HCT116 (cell line): Measurements from ENCODE around the gene KPNA1. TPM values are rescaled to one million over a fixed set of nuclear protein-coding genes. Genes with fewer than 3 reads are reported as not detected.

Source experiments
- ATAC-seq: fragments of 200-7000 bp; cut with Tn5 transposase; 2 replicates; pipeline ENCODE4 v1.9.1; 2020; ENCODE audit warnings: mild to moderate bottlenecking, moderate library complexity
- BruUV-seq: library from RNA; stranded (reverse); fragments of 400-500 nt; replicated peaks from 2 replicates; lab custom pipeline; 2021; lab: Mats Ljungman, UMichigan
- CTCF ChIA-PET: fragments of 300-600 bp; sonication (Branson Sonifier 250); formaldehyde crosslinking; loops from one replicate; lab custom pipeline; 2021; ENCODE audit warnings: antibody characterized with exemption; lab: Charles Lee
- POLR2A ChIA-PET: fragments of 300-600, 350-600 bp; sonication (Branson Sonifier 250); formaldehyde crosslinking; loops from one replicate; lab custom pipeline; 2021; ENCODE audit warnings: antibody characterized with exemption; lab: Charles Lee
- RAD21 ChIA-PET, 2 experiments: fragments of 300-600 bp; sonication (Branson Sonifier 250); formaldehyde crosslinking; loops; one replicate each; lab custom pipeline; 2023; ENCODE audit warnings: low total read pairs in 2 of 2; ENCODE audit not compliant: uncharacterized antibody in 2 of 2, unreplicated experiment in 2 of 2, low non-redundant PET in 1 of 2; lab: Charles Lee
- DNase-seq: peaks from one replicate; pipeline ENCODE4 v3.0.0-alpha.2; 2010; ENCODE audit warnings: low read depth, low spot score
- H2AFZ ChIP-seq: fragments of 200-600 bp; shearing (Covaris generic), sonication (generic); 2 replicates; pipeline ENCODE4 v1.6.1; 2017; ENCODE audit warnings: low read depth, mixed run types, mixed read lengths, antibody characterized with exemption, low read length; ENCODE audit not compliant: poor library complexity, severe bottlenecking
- H3K27ac ChIP-seq: 2 replicates; pipeline ENCODE4 v1.5.1; 2012; ENCODE audit warnings: low read depth, low read length
- H3K27me3 ChIP-seq: fragments of 200-600 bp; sonication (generic); 2 replicates; pipeline ENCODE4 v1.6.1; 2016; ENCODE audit warnings: mixed run types, low read length, mixed read lengths; ENCODE audit not compliant: insufficient read depth
- H3K36me3 ChIP-seq, 2 experiments: fragments of 200-500 bp in 1 of 2; fragments of 200-600 bp in 1 of 2; sonication (Bioruptor generic) in 1 of 2; sonication (generic) in 1 of 2; 2 replicates each; pipeline versions ENCODE4 v1.5.1 to v1.6.1; 2014 to 2016; ENCODE audit warnings: low read length in 2 of 2, inconsistent platforms in 1 of 2, mixed read lengths in 1 of 2, mixed run types in 1 of 2; ENCODE audit not compliant: insufficient read depth in 2 of 2, control insufficient read depth in 1 of 2
- H3K4me1 ChIP-seq, 2 experiments: fragments of 200-600 bp in 1 of 2; sonication (generic) in 1 of 2; 2 replicates each; pipeline versions ENCODE4 v1.5.1 to v1.6.1; 2012 to 2017; ENCODE audit warnings: low read length in 2 of 2, inconsistent platforms in 1 of 2, mild to moderate bottlenecking in 1 of 2, mixed read lengths in 1 of 2, mixed run types in 1 of 2, moderate library complexity in 1 of 2; ENCODE audit not compliant: insufficient read depth in 2 of 2, control insufficient read depth in 1 of 2
- H3K4me2 ChIP-seq: fragments of 200-600 bp; sonication (generic); 2 replicates; pipeline ENCODE4 v1.6.1; 2017; ENCODE audit warnings: mixed run types, low read length, mixed read lengths
- H3K4me3 ChIP-seq, 2 experiments: fragments of 200-600 bp in 1 of 2; sonication (generic) in 1 of 2; replicated peaks in 1 of 2; 2 replicates each; pipeline ENCODE4 v1.5.1; 2011 to 2016; ENCODE audit warnings: low read length in 2 of 2, control low read depth in 1 of 2, low read depth in 1 of 2, mild to moderate bottlenecking in 1 of 2, mixed read lengths in 1 of 2, mixed run types in 1 of 2
- H3K79me2 ChIP-seq: fragments of 200-600 bp; sonication (generic); 2 replicates; pipeline ENCODE4 v1.6.1; 2017; ENCODE audit warnings: mild to moderate bottlenecking, mixed run types, low read length, moderate library complexity, mixed read lengths; ENCODE audit not compliant: insufficient read depth
- H3K9ac ChIP-seq: fragments of 200-600 bp; sonication (generic); 2 replicates; pipeline ENCODE4 v1.6.1; 2016; ENCODE audit warnings: low read length, mixed read lengths
- H3K9me2 ChIP-seq: fragments of 200-600 bp; sonication (generic), shearing (Covaris generic); 2 replicates; pipeline ENCODE4 v1.6.1; 2017; ENCODE audit warnings: mixed run types, mild to moderate bottlenecking, moderate library complexity; ENCODE audit not compliant: insufficient read depth
- H3K9me3 ChIP-seq, 2 experiments: fragments of 200-500 bp in 1 of 2; fragments of 200-600 bp in 1 of 2; sonication (Bioruptor generic) in 1 of 2; sonication (generic) in 1 of 2; 2 replicates each; pipeline ENCODE4 v1.6.1; 2014 to 2017; ENCODE audit warnings: low read length in 2 of 2, mixed read lengths in 2 of 2, inconsistent platforms in 1 of 2, low read depth in 1 of 2, mild to moderate bottlenecking in 1 of 2, mixed run types in 1 of 2, moderate library complexity in 1 of 2; ENCODE audit not compliant: control insufficient read depth in 1 of 2, insufficient read depth in 1 of 2
- H4K20me1 ChIP-seq: fragments of 200-600 bp; sonication (generic), shearing (Covaris generic); 2 replicates; pipeline ENCODE4 v1.6.1; 2017; ENCODE audit warnings: mixed run types, mild to moderate bottlenecking, moderate library complexity; ENCODE audit not compliant: insufficient read depth
- CBX3 ChIP-seq: IDR thresholded peaks from 2 replicates; pipeline ENCODE4 v1.6.1; 2012; ENCODE audit warnings: low read depth
- CEBPB ChIP-seq: IDR thresholded peaks from 2 replicates; pipeline ENCODE4 v1.6.1; 2012; ENCODE audit warnings: low read depth
- ELF1 ChIP-seq: IDR thresholded peaks from 2 replicates; pipeline ENCODE4 v1.6.1; 2012; ENCODE audit warnings: low read depth, borderline replicate concordance
- SRF ChIP-seq: IDR thresholded peaks from 2 replicates; pipeline ENCODE4 v1.6.1; 2012; ENCODE audit warnings: low read depth
- ZNF274 ChIP-seq: fragments of 200-500 bp; sonication (Bioruptor generic); IDR thresholded peaks from 2 replicates; pipeline ENCODE4 v1.6.1; 2014; ENCODE audit warnings: mild to moderate bottlenecking, low read depth, low read length, inconsistent platforms
- intact Hi-C: fragments of 100-400 bp; cut with micrococcal nuclease; formaldehyde crosslinking; loops from 2 replicates; pipeline ENCODE4 v1.10.0; 2022
- total RNA-seq: library from RNA; stranded (reverse); gene quantifications from one replicate; pipeline ENCODE4 v1.2.1, GENCODE V29; 2021; ENCODE audit not compliant: unreplicated experiment
- TF ChIP-seq, protein P1 (sequence below): IDR thresholded peaks from 2 replicates; pipeline ENCODE4 v1.6.1; 2012; ENCODE audit warnings: low read depth

KPNA1 gene
- total RNA-seq, 1 experiment from 2014 or later = 73.4 TPM

DNA sequence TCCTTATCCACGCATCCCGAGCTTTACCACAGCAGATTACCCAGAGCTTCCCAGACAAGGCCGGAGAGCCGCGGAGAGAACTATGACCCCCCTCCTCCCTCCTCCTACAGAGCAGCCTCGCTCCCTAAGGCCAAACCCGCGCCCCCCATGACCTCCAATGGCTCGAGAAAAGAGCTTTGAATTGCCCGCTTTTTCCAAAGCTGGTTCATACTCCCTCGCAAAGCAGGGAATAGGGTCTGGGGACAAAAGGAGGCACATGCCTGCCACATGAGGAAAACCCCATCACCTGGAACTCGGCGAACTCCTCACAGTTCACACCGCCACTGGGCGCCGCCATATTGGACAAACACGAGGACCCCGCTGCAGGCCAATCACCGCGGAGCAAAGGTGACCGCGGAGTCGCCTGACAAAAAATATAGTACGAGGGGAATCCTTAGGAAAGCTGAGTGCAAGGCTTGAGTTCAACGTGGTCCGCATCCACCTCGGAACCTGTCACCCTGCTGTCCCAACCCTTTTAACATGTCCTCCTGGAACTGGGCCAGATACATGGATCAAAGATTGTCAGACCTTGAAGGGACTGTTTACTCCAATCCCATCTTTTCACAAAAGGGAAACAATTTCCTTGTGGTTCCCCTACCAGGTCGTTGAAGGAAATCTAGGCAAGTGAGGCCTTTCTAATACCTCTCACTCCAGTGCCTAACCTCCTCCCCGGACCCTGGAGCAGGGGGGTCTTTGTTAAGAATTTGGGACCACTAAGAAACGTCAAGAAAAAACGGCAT is 131.7 kb downstream of the KPNA1 start, which contains the start of gene MIX23 (continued):
- TF ChIP-seq, protein P1, sequence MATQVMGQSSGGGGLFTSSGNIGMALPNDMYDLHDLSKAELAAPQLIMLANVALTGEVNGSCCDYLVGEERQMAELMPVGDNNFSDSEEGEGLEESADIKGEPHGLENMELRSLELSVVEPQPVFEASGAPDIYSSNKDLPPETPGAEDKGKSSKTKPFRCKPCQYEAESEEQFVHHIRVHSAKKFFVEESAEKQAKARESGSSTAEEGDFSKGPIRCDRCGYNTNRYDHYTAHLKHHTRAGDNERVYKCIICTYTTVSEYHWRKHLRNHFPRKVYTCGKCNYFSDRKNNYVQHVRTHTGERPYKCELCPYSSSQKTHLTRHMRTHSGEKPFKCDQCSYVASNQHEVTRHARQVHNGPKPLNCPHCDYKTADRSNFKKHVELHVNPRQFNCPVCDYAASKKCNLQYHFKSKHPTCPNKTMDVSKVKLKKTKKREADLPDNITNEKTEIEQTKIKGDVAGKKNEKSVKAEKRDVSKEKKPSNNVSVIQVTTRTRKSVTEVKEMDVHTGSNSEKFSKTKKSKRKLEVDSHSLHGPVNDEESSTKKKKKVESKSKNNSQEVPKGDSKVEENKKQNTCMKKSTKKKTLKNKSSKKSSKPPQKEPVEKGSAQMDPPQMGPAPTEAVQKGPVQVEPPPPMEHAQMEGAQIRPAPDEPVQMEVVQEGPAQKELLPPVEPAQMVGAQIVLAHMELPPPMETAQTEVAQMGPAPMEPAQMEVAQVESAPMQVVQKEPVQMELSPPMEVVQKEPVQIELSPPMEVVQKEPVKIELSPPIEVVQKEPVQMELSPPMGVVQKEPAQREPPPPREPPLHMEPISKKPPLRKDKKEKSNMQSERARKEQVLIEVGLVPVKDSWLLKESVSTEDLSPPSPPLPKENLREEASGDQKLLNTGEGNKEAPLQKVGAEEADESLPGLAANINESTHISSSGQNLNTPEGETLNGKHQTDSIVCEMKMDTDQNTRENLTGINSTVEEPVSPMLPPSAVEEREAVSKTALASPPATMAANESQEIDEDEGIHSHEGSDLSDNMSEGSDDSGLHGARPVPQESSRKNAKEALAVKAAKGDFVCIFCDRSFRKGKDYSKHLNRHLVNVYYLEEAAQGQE = no peak
- no peak for TF ChIP-seq SRF
- TF ChIP-seq, all 23 proteins: peak for 9

DNA sequence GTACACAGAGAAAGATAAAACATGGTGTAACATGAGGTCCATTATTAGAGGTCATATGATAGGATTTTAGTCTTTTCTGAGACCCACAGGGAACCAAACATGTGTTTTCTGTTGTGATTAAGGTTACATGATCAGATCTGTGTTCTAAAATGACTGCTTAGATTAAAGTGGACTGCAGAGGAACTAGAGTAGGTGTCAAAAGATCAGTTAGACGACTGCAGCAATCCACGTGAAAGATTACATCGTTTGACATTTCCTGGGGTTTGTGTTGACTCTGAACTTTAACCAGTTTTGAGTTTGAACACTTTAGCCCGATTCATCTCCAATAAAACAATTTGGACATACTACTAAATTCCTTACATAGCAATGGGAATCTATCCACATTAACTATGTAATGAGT is 136.8 kb downstream of the KPNA1 start:
- TF ChIP-seq ELF1 (no peak), CEBPB (no peak), CBX3 (no peak), ZNF274 (no peak)
- TF ChIP-seq, all 23 proteins: peak for 0
- RAD21 ChIA-PET = no interaction called here
- H3K36me3 ChIP-seq = peaks cover 0 to 7% of the 10 kb centered on the region in 2 experiments; a peak in 1 of 4 replicates
- BruUV-seq = no TSS peak
- no peak overlapping the region for H3K4me3 ChIP-seq
- no peaks in the 10 kb centered on the region for H4K20me1 ChIP-seq
- no peak for ATAC-seq
- CTCF ChIA-PET = no interaction called here
- POLR2A ChIA-PET = no interaction called here
- H3K79me2 ChIP-seq = peaks cover 100% of the 10 kb centered on the region
- no peak overlapping the region for H3K9ac ChIP-seq
- intact Hi-C loops = no loop called here
- H3K4me1 ChIP-seq = peaks cover 2 to 7% of the 10 kb centered on the region in 2 experiments; a peak in 3 of 4 replicates
- no peak overlapping the region for H2AFZ ChIP-seq
- no peaks in the 10 kb centered on the region for H3K27me3 ChIP-seq
- no peak for DNase-seq
- H3K9me3 ChIP-seq = no peaks in the 10 kb centered on the region
- H3K4me2 ChIP-seq = no peak overlapping the region
- H3K9me2 ChIP-seq = no peaks in the 10 kb centered on the region
- H3K27ac ChIP-seq = no peak overlapping the region
